Adipocyte (in vitro differentiated cells): ENCODE results near the gene PTPN2.

ENCODE experiments used
- DNase-seq: peaks from one replicate; pipeline ENCODE4 v3.0.0-alpha.2; 2015; ENCODE audit warnings: low read depth
- H3K27me3 ChIP-seq: replicated peaks from 2 replicates; pipeline ENCODE4 v1.7.0; 2013; ENCODE audit warnings: mild to moderate bottlenecking, low read length, moderate library complexity; ENCODE audit not compliant: control insufficient read depth, insufficient read depth
- H3K36me3 ChIP-seq: 2 replicates; pipeline ENCODE4 v1.7.0; 2013; ENCODE audit warnings: low read length, mild to moderate bottlenecking, moderate library complexity; ENCODE audit not compliant: control insufficient read depth, insufficient read depth, severe bottlenecking
- H3K4me1 ChIP-seq: 2 replicates; pipeline ENCODE4 v1.7.0; 2013; ENCODE audit warnings: mild to moderate bottlenecking, low read length, moderate library complexity; ENCODE audit not compliant: control insufficient read depth, insufficient read depth
- H3K4me3 ChIP-seq: 2 replicates; pipeline ENCODE4 v1.7.0; 2013; ENCODE audit warnings: mild to moderate bottlenecking, low read length, moderate library complexity
- H3K9ac ChIP-seq: 2 replicates; pipeline ENCODE4 v1.7.0; 2013; ENCODE audit warnings: mild to moderate bottlenecking, low read length, moderate library complexity
- H3K9me3 ChIP-seq: 2 replicates; pipeline ENCODE4 v1.7.0; 2013; ENCODE audit warnings: mild to moderate bottlenecking, low read length, moderate library complexity; ENCODE audit not compliant: control insufficient read depth

Gene PTPN2

GRCh38 chr18:12839526-12840196 is 44.4 kb downstream of the PTPN2 start:
- Histone ChIP-seq H3K9me3 (no peaks in the 10 kb centered on the region), H3K36me3 (no peaks in the 10 kb centered on the region), H3K9ac (peak overlapping the region; percentile 45), H3K4me1 (peaks cover 38% of the 10 kb centered on the region), H3K27me3 (no peaks in the 10 kb centered on the region), H3K4me3 (peak overlapping the region; percentile 58)
- DNase-seq = peak; percentile 40

- peak overlapping the region; percentile 58 for H3K4me3 ChIP-seq
- peaks cover 38% of the 10 kb centered on the region for H3K4me1 ChIP-seq
- H3K9me3 ChIP-seq = no peaks in the 10 kb centered on the region
- no peak for DNase-seq
- H3K27me3 ChIP-seq = no peaks in the 10 kb centered on the region
- H3K9ac ChIP-seq = peak overlapping the region; percentile 45
- H3K36me3 ChIP-seq = no peaks in the 10 kb centered on the region
Measured at GRCh38 chr18:12839057-12839525, 44.9 kb downstream of the PTPN2 start.

DNA sequence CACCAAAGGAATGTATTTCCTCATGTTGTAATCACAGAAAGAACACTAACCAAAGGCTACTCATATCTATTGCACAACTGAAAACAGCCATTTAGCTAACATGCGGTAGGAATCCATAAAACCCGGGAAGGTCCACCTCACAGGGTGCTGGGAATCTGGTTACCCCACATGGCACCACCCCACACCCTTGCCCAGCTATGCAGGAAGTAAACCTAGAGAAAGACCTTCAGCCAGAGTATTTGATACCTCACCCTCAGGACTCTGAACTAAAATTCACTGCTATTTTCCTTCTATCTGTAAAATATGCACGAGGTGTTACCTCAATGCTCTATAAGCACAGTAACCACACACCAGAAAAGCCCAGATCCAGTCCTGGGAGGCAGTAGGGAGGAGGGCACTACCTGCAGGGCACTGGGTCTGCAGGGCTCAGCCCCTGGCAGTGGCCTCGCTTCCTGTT is 45.8 kb downstream of the PTPN2 start:
- DNase-seq = peak; percentile 94
- Histone ChIP-seq H3K9ac (peak overlapping the region; percentile 72), H3K4me1 (peaks cover 38% of the 10 kb centered on the region), H3K4me3 (peak overlapping the region; percentile 72), H3K9me3 (no peaks in the 10 kb centered on the region), H3K36me3 (peaks cover 7% of the 10 kb centered on the region), H3K27me3 (no peaks in the 10 kb centered on the region)

GRCh38 chr18:12837747-12838146 is 46.3 kb downstream of the PTPN2 start:
- Histone ChIP-seq H3K4me3 (peak overlapping the region; percentile 72), H3K36me3 (peaks cover 9% of the 10 kb centered on the region), H3K4me1 (peaks cover 38% of the 10 kb centered on the region), H3K27me3 (no peaks in the 10 kb centered on the region), H3K9me3 (no peaks in the 10 kb centered on the region), H3K9ac (peak overlapping the region; percentile 72)
- peak; percentile 63 for DNase-seq

DNA sequence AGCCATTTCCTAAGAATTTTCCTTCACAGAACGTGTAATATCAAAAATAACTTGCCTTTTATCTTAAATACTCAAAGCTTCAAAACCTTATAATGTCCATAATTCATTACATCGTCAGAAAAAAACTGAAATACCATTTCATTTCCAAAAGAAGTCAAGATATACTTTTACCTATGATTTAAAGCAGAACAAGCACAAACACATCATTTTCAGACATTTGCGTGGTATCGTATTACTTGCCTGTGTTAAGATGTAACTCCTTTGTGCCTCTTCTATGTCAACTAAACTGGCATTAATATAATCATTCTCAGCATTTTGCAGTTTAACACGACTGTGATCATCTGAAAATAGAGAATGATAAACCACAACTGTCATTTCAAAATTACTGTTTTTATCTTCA is 47.5 kb downstream of the PTPN2 start:
- H3K4me3 ChIP-seq = no peak overlapping the region

DNA sequence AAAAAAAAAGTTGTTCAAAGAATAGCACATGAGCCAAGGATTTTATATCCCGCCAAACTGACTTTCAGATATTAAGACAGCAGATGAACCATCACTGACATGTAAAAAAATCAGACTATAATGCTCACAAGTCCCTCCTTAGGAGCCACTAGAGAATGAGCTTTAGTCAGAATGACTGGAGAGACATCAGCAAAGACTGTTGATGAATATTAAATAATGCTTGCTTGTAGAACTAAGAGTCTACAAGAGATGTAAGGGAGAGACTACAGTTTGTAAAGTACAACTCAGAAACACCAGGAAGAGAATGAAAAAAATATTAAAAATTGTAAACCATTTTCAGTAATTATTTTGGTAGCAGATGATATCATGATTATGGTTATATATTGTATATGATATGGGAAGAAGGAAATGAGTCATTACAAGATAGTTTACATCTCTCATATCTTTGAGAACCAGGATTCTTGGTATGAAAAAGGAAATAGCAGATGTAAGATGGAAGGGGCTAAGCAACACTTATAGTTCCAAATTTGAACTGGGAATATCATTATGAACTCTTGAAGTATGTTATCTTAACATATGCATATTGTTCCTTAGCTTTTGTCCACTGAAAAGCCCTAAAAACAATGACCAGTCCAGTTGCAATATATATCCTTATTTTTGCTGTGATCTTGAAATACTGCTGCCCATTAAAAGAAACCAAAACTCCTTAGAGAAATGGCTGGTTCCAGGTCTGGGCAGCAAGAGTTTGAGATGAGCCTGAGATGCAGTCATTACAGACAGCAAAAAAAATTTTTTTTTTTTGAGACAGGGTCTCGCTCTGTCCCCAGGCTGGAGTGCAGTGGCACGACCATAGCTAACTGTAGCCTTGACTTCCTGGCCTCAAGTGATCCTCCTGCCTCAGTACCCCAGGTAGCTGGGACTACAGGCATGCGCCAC is 55.7 kb downstream of the PTPN2 start:
- Histone ChIP-seq H3K36me3 (peaks cover 24% of the 10 kb centered on the region), H3K9me3 (no peaks in the 10 kb centered on the region), H3K9ac (no peak overlapping the region), H3K4me3 (no peak overlapping the region), H3K4me1 (peaks cover 10% of the 10 kb centered on the region), H3K27me3 (no peaks in the 10 kb centered on the region)
- DNase-seq = no peak

More for the DNA sequence above, 47.5 kb downstream of the PTPN2 start:
- H3K36me3 ChIP-seq = peaks cover 9% of the 10 kb centered on the region
- DNase-seq = peak; percentile 3
- H3K4me1 ChIP-seq = peaks cover 38% of the 10 kb centered on the region
- no peaks in the 10 kb centered on the region for H3K27me3 ChIP-seq
- no peaks in the 10 kb centered on the region for H3K9me3 ChIP-seq
- peak overlapping the region; percentile 5 for H3K9ac ChIP-seq

GRCh38 chr18:12827588-12827987 is 56.4 kb downstream of the PTPN2 start:
- no peak overlapping the region for H3K4me3 ChIP-seq
- no peak overlapping the region for H3K9ac ChIP-seq
- H3K27me3 ChIP-seq = no peaks in the 10 kb centered on the region
- no peaks in the 10 kb centered on the region for H3K9me3 ChIP-seq
- H3K4me1 ChIP-seq = peaks cover 10% of the 10 kb centered on the region
- H3K36me3 ChIP-seq = peaks cover 21% of the 10 kb centered on the region
- no peak for DNase-seq

GRCh38 chr18:12825230-12825629 is 58.8 kb downstream of the PTPN2 start:
- H3K27me3 ChIP-seq = no peaks in the 10 kb centered on the region
- no peak overlapping the region for H3K4me3 ChIP-seq
- peaks cover 11% of the 10 kb centered on the region for H3K4me1 ChIP-seq
- DNase-seq = no peak
- no peaks in the 10 kb centered on the region for H3K9me3 ChIP-seq
- H3K36me3 ChIP-seq = peaks cover 18% of the 10 kb centered on the region
- H3K9ac ChIP-seq = no peak overlapping the region

DNA sequence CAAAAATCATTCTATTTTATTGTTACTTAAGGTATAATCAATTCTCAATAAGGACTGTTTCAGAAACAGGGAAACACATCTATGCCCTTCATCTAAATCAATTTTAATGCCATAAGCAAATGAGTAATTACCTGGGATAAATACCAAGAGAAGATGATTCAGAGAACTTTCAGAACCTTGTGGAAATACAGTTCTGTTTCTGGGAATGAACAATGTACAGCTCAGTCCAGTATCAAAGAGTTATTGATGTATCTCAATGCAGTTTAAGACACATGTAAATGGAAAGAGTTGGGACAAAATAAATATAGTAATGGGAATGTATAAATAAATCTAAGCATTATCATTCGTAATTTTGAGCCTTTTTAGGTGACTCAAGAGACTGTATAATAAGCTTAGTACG is 60.1 kb downstream of the PTPN2 start:
- no peaks in the 10 kb centered on the region for H3K27me3 ChIP-seq
- H3K36me3 ChIP-seq = peaks cover 18% of the 10 kb centered on the region
- H3K9ac ChIP-seq = no peak overlapping the region
- H3K4me3 ChIP-seq = no peak overlapping the region
- DNase-seq = no peak
- H3K4me1 ChIP-seq = peaks cover 19% of the 10 kb centered on the region
- no peaks in the 10 kb centered on the region for H3K9me3 ChIP-seq

- H3K27me3 ChIP-seq = no peaks in the 10 kb centered on the region
- peaks cover 19% of the 10 kb centered on the region for H3K4me1 ChIP-seq
- DNase-seq = no peak
- no peak overlapping the region for H3K9ac ChIP-seq
- no peaks in the 10 kb centered on the region for H3K9me3 ChIP-seq
- H3K4me3 ChIP-seq = no peak overlapping the region
- peaks cover 13% of the 10 kb centered on the region for H3K36me3 ChIP-seq
Measured at GRCh38 chr18:12821408-12821807, 62.6 kb downstream of the PTPN2 start.

DNA sequence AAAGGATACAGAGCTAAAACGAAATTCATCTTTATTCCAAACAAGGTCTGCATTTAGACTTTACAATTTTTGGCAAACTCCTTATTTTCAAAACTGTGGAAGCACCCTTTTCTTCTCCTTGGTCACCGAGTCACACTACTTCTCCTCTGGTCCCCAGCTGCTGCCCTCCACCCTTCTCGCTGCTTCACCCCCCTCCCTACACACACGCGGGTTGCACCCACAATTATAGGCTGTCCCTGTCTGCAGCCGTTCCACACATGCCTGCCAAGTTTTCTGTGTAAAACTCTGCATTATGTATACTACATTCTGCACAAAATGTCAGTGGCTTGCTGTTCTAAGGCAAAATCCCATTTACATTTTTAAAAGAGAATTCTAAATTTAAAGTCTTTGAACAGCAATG is 63.5 kb downstream of the PTPN2 start:
- DNase-seq = no peak
- no peak overlapping the region for H3K9ac ChIP-seq
- H3K36me3 ChIP-seq = peaks cover 18% of the 10 kb centered on the region
- no peaks in the 10 kb centered on the region for H3K27me3 ChIP-seq
- H3K4me3 ChIP-seq = no peak overlapping the region
- H3K4me1 ChIP-seq = peaks cover 19% of the 10 kb centered on the region
- H3K9me3 ChIP-seq = no peaks in the 10 kb centered on the region
